Vagina (tissue), 2 donors: ENCODE results near the gene PTF1A.

Experiments
- CTCF ChIP-seq, 3 experiments: fragments of 450-650 bp in 2 of 3; fragments of 200-600 bp in 1 of 3; sonication (generic) in 1 of 3; IDR thresholded peaks; one replicate each; pipeline ENCODE4 v1.5.1; 2017 to 2019; ENCODE audit warnings: antibody characterized with exemption in 3 of 3, mild to moderate bottlenecking in 2 of 3, moderate library complexity in 2 of 3
- POLR2AphosphoS5 ChIP-seq, 2 donors: sonication (generic); formaldehyde crosslinking; IDR thresholded peaks; one replicate each; pipeline ENCODE4 v1.9.0; 2017; ENCODE audit warnings: antibody characterized with exemption in 2 of 2, mild to moderate bottlenecking in 2 of 2, low read depth in 1 of 2; ENCODE audit not compliant: insufficient read depth in 1 of 2

- TF ChIP-seq CTCF (IDR thresholded peaks at IDR 0.05) (no peak), POLR2AphosphoS5 (IDR thresholded peaks at IDR 0.05; ENCODE audit: insufficient read depth in 1 of 2, low read depth in 1 of 2) (no peak)
Measured at GRCh38 chr10:23150610-23151009, 41.5 kb upstream of the PTF1A start.
